GM23248 (cell line): Measurements from ENCODE around the gene PCID2. TPM values are rescaled to one million over a fixed set of nuclear protein-coding genes. Genes with fewer than 3 reads are reported as not detected.

Experiments used
- DNase-seq: peaks from one replicate; pipeline ENCODE4 v3.0.0-alpha.2; 2015
- H2AFZ ChIP-seq: fragments of 200-600 bp; sonication (generic); 2 replicates; pipeline ENCODE4 v1.6.1; 2016; ENCODE audit warnings: antibody characterized with exemption
- H3F3A ChIP-seq: fragments of 200-600 bp; sonication (generic); 2 replicates; pipeline ENCODE4 v1.6.1; 2016; ENCODE audit warnings: mild to moderate bottlenecking, antibody characterized with exemption, mixed run types; ENCODE audit not compliant: insufficient read depth
- H3K27ac ChIP-seq: fragments of 200-600 bp; sonication (generic); 2 replicates; pipeline ENCODE4 v1.5.1; 2016; ENCODE audit warnings: mild to moderate bottlenecking
- H3K27me3 ChIP-seq: fragments of 200-600 bp; sonication (generic); replicated peaks from 2 replicates; pipeline ENCODE4 v1.6.1; 2016; ENCODE audit warnings: mild to moderate bottlenecking; ENCODE audit not compliant: insufficient read depth
- H3K36me3 ChIP-seq: fragments of 200-600 bp; sonication (generic); 2 replicates; pipeline ENCODE4 v1.6.1; 2016; ENCODE audit warnings: low read depth, mild to moderate bottlenecking
- H3K4me1 ChIP-seq: fragments of 200-600 bp; sonication (generic); 2 replicates; pipeline ENCODE4 v1.6.1; 2016; ENCODE audit warnings: mild to moderate bottlenecking; ENCODE audit not compliant: insufficient read depth
- H3K4me2 ChIP-seq: fragments of 200-600 bp; sonication (generic); one replicate; pipeline ENCODE4 v1.6.1; 2016; ENCODE audit warnings: mild to moderate bottlenecking; ENCODE audit not compliant: unreplicated experiment
- H3K4me3 ChIP-seq: fragments of 200-600 bp; sonication (generic); 2 replicates; pipeline ENCODE4 v1.5.1; 2016; ENCODE audit warnings: mild to moderate bottlenecking
- H3K79me2 ChIP-seq: fragments of 200-600 bp; sonication (generic); 2 replicates; pipeline ENCODE4 v1.6.1; 2016; ENCODE audit warnings: mild to moderate bottlenecking; ENCODE audit not compliant: insufficient read depth
- H3K9ac ChIP-seq: fragments of 200-600 bp; sonication (generic); 2 replicates; pipeline ENCODE4 v1.6.1; 2016; ENCODE audit warnings: mild to moderate bottlenecking
- H3K9me2 ChIP-seq: fragments of 200-600 bp; sonication (generic); 2 replicates; pipeline ENCODE4 v1.6.1; 2016; ENCODE audit warnings: mixed run types, mild to moderate bottlenecking, moderate library complexity; ENCODE audit not compliant: insufficient read depth
- H3K9me3 ChIP-seq: fragments of 200-600 bp; sonication (generic); one replicate; pipeline ENCODE4 v1.6.1; 2017; ENCODE audit warnings: low read depth
- H4K20me1 ChIP-seq: fragments of 200-600 bp; sonication (generic); 2 replicates; pipeline ENCODE4 v1.6.0; 2016; ENCODE audit not compliant: insufficient read depth
- EZH2 ChIP-seq: fragments of 200-600 bp; sonication (generic); IDR thresholded peaks from 2 replicates; pipeline ENCODE4 v1.6.1; 2018; ENCODE audit warnings: antibody characterized with exemption, mild to moderate bottlenecking; ENCODE audit not compliant: insufficient read depth, poor library complexity, severe bottlenecking
- EZH2phosphoT487 ChIP-seq: fragments of 200-600 bp; sonication (generic); IDR thresholded peaks from 2 replicates; pipeline ENCODE4 v1.6.1; 2018; ENCODE audit warnings: antibody characterized with exemption, moderate library complexity, mild to moderate bottlenecking, low read depth; ENCODE audit not compliant: insufficient read depth
- WGBS, 2 experiments: methylation state at CpG; one replicate each; pipeline ENCODE4 v1.1.6; 2015 to 2017; ENCODE audit warnings: low lambda C conversion rate in 2 of 2, low coverage in 1 of 2; ENCODE audit errors: missing lambda C conversion rate in 2 of 2; 5-methylcytosine and 5-hydroxymethylcytosine counted together
- in situ Hi-C: fragments of 300-500 bp; cut with MboI; formaldehyde crosslinking; loops from 2 replicates; pipeline ENCODE4 v1.15.0; 2020
- polyA plus RNA-seq: library from polyadenylated mRNA; unstranded; fragments of >200 nt; fragmentation: Nextera tagmentation; extraction: Ambion mirVana; gene quantifications from 2 replicates; pipeline ENCODE4 v1.2.1, GENCODE V29; 2016
- total RNA-seq: library from RNA; depleted of rRNA; stranded (reverse); fragments of >200 nt; shearing (Covaris generic); gene quantifications from 2 replicates; pipeline ENCODE4 v1.2.3, GENCODE V29; 2014

PCID2 gene
- total and polyA plus RNA-seq, 2 experiments from 2014 or later, result 58.3 to 60.7 TPM

- H3K4me3 ChIP-seq, result no peak overlapping the region
- no peak overlapping the region for H3K4me2 ChIP-seq
- no peaks in the 10 kb centered on the region; the same call in none of the 2 replicates for H3K27me3 ChIP-seq
- H3K36me3 ChIP-seq, result no peaks in the 10 kb centered on the region
- H3K9ac ChIP-seq, result no peak overlapping the region
- 41 to 49% methylated on average over 9 to 15 of the region's 16 CpGs for WGBS, 2 experiments
- no peaks in the 10 kb centered on the region for H3K9me2 ChIP-seq
- no peaks in the 10 kb centered on the region for H3K4me1 ChIP-seq
- no peak overlapping the region for H2AFZ ChIP-seq
- H3K9me3 ChIP-seq, result no peaks in the 10 kb centered on the region
- H3F3A ChIP-seq, result no peaks in the 10 kb centered on the region
- in situ Hi-C loops, result no loop called here
- TF ChIP-seq EZH2 (no peak), EZH2phosphoT487 (no peak)
- no peak overlapping the region for H3K27ac ChIP-seq
- H4K20me1 ChIP-seq, result no peaks in the 10 kb centered on the region
- H3K79me2 ChIP-seq, result no peaks in the 10 kb centered on the region
- no peak for DNase-seq
Observed at GRCh38 chr13:113161433-113161832, 47.0 kb downstream of the PCID2 start.

GRCh38 chr13:113160983-113161382 lies 47.5 kb downstream of the PCID2 start:
- no peak overlapping the region for H3K4me2 ChIP-seq
- H3K9ac ChIP-seq, result no peak overlapping the region
- H4K20me1 ChIP-seq, result no peaks in the 10 kb centered on the region
- no peaks in the 10 kb centered on the region for H3K9me3 ChIP-seq
- H3K4me1 ChIP-seq, result no peaks in the 10 kb centered on the region
- no peaks in the 10 kb centered on the region for H3K79me2 ChIP-seq
- H3F3A ChIP-seq, result no peaks in the 10 kb centered on the region
- no peak overlapping the region for H2AFZ ChIP-seq
- DNase-seq, result no peak
- H3K27ac ChIP-seq, result no peak overlapping the region
- 62 to 65% methylated on average over 12 of the region's 12 CpGs for WGBS, 2 experiments
- H3K27me3 ChIP-seq, result no peaks in the 10 kb centered on the region; the same call in none of the 2 replicates
- H3K36me3 ChIP-seq, result no peaks in the 10 kb centered on the region
- TF ChIP-seq EZH2phosphoT487 (no peak), EZH2 (no peak)
- in situ Hi-C loops, result no loop called here
- no peaks in the 10 kb centered on the region for H3K9me2 ChIP-seq
- H3K4me3 ChIP-seq, result no peak overlapping the region

- Histone ChIP-seq H3K9ac (no peak overlapping the region), H3F3A (peaks cover 8% of the 10 kb centered on the region; the same call in 1 of the 2 replicates), H3K4me3 (no peak overlapping the region), H3K4me1 (no peaks in the 10 kb centered on the region), H4K20me1 (no peaks in the 10 kb centered on the region), H3K9me2 (no peaks in the 10 kb centered on the region), H3K79me2 (no peaks in the 10 kb centered on the region), H2AFZ (no peak overlapping the region), H3K9me3 (no peaks in the 10 kb centered on the region), H3K27me3 (no peaks in the 10 kb centered on the region; the same call in none of the 2 replicates), H3K36me3 (no peaks in the 10 kb centered on the region), H3K27ac (no peak overlapping the region), H3K4me2 (no peak overlapping the region)
- 72 to 74% methylated on average over 19 to 20 of the region's 20 CpGs for whole genome bisulfite sequencing, 2 experiments
- in situ Hi-C loops, result no loop called here
- no peak for DNase-seq
- TF ChIP-seq EZH2phosphoT487 (no peak), EZH2 (no peak)
Observed at GRCh38 chr13:113159701-113160100, 48.8 kb downstream of the PCID2 start.

- Histone ChIP-seq H3K27me3 (no peaks in the 10 kb centered on the region; the same call in none of the 2 replicates), H3K9me3 (no peaks in the 10 kb centered on the region), H2AFZ (no peak overlapping the region), H4K20me1 (no peaks in the 10 kb centered on the region), H3K4me2 (no peak overlapping the region), H3K4me3 (no peak overlapping the region), H3K9me2 (no peaks in the 10 kb centered on the region), H3K27ac (no peak overlapping the region), H3K4me1 (no peaks in the 10 kb centered on the region), H3F3A (peaks cover 8% of the 10 kb centered on the region; the same call in 1 of the 2 replicates), H3K79me2 (no peaks in the 10 kb centered on the region), H3K36me3 (no peaks in the 10 kb centered on the region), H3K9ac (no peak overlapping the region)
- in situ Hi-C loops, result no loop called here
- DNase-seq, result no peak
- 25 to 38% methylated on average over 4 to 7 of the region's 7 CpGs for WGBS, 2 experiments
- TF ChIP-seq EZH2 (no peak), EZH2phosphoT487 (no peak)
Observed at GRCh38 chr13:113158946-113159345, 49.5 kb downstream of the PCID2 start.
